Fibroblast of lung (primary cell): Measurements from ENCODE around the gene TRAF3.

ENCODE experiments used
- CTCF ChIP-seq, 2 donors: IDR thresholded peaks in 1 of 2; conservative IDR thresholded peaks in 1 of 2; 1 replicate in 1 of 2; 2 replicates in 1 of 2; pipeline ENCODE4 v1.5.1; 2011 to 2012; ENCODE audit warnings: low read length in 2 of 2, control low read depth in 1 of 2, inconsistent platforms in 1 of 2, low read depth in 1 of 2, mild to moderate bottlenecking in 1 of 2
- EZH2 ChIP-seq: IDR thresholded peaks from 2 replicates; pipeline ENCODE4 v1.5.1; 2012; ENCODE audit warnings: low read length, control low read depth, mild to moderate bottlenecking; ENCODE audit errors: missing control alignments

GRCh38 chr14:102883554-102883953 is 106.3 kb downstream of the TRAF3 start:
- TF ChIP-seq CTCF (conservative IDR thresholded peaks at IDR 0.05 in 1 of 2, IDR thresholded peaks at IDR 0.05 in 1 of 2; ENCODE audit: low read depth in 1 of 2, low read length in 2 of 2) (no peak), EZH2 (no peak)
